Fibroblast of the aortic adventitia (primary cell): ENCODE results near the gene SEPTIN10. TPM values are rescaled to one million over a fixed set of nuclear protein-coding genes. Genes with fewer than 3 reads are reported as not detected.

ENCODE experiments used
- DNase-seq: peaks from one replicate; pipeline ENCODE4 v3.0.0-alpha.2; 2010; ENCODE audit warnings: low read depth
- H3K4me3 ChIP-seq: 2 replicates; pipeline ENCODE4 v1.5.1; 2011; ENCODE audit warnings: low read depth, mild to moderate bottlenecking, control low read depth, low read length, moderate library complexity
- total RNA-seq: library from RNA; depleted of rRNA; stranded (reverse); fragments of >200 nt; gene quantifications from 2 replicates; pipeline ENCODE4 v1.2.3, GENCODE V29; 2012; ENCODE audit warnings: low replicate concordance
- TF ChIP-seq, protein P1 (sequence below): IDR thresholded peaks from 2 replicates; pipeline ENCODE4 v1.5.1; 2011; ENCODE audit warnings: mild to moderate bottlenecking, low read length, control low read depth, inconsistent platforms; ENCODE audit not compliant: insufficient read depth

The SEPTIN10 gene
- total RNA-seq = 137 and 145 TPM in 2 replicates

DNA sequence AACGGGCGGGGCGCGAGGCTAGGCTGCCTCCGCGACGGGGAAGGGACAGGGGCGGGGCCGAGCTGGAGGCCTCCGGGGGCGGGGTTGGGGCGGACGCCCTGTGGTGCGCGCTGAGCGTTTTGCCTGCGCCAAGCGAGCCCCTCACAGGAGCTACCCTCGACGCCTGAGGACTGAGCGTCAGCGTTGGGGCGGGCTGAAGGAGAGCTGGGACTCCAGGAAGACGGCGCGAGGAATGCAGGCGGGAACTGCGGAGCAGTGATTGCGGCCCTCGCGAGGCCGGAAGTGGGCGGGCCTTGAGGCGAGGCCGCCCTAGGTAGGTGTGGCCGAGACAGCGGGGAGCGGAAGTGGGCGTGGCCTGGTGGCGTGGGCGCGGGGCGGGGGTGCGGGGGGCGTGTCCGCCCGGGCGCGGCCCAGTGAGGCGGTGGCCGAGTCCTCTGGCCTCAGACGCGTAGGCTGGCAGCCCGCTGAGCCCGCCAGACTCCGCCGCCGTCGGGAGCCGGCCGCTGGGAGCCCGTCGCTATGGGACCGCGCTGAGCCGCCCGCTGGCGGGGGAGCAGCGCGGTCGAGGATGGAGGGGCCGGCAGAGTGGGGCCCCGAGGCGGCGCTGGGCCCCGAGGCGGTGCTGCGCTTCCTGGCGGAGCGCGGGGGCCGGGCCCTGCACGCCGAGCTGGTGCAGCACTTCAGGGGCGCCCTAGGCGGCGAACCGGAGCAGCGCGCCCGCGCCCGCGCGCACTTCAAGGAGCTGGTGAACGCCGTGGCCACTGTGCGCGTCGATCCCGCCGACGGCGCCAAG, at the start of gene SEPTIN10, which contains the start of gene SOWAHC:
Gene SEPTIN10, minus strand, starts transcription at position 45 of the 793 bp plus-strand sequence. CDS start 139 bp downstream, outside the sequence.
Gene SOWAHC, plus strand, starts transcription at position 443 of the 793 bp plus-strand sequence. Its CDS starts 126 bp downstream, at position 569.
- DNase-seq = peak; percentile 99
- TF ChIP-seq, protein P1, sequence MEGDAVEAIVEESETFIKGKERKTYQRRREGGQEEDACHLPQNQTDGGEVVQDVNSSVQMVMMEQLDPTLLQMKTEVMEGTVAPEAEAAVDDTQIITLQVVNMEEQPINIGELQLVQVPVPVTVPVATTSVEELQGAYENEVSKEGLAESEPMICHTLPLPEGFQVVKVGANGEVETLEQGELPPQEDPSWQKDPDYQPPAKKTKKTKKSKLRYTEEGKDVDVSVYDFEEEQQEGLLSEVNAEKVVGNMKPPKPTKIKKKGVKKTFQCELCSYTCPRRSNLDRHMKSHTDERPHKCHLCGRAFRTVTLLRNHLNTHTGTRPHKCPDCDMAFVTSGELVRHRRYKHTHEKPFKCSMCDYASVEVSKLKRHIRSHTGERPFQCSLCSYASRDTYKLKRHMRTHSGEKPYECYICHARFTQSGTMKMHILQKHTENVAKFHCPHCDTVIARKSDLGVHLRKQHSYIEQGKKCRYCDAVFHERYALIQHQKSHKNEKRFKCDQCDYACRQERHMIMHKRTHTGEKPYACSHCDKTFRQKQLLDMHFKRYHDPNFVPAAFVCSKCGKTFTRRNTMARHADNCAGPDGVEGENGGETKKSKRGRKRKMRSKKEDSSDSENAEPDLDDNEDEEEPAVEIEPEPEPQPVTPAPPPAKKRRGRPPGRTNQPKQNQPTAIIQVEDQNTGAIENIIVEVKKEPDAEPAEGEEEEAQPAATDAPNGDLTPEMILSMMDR = no peak
- H3K4me3 ChIP-seq = peak within 1 kb of the TSS; percentile 80

DNA sequence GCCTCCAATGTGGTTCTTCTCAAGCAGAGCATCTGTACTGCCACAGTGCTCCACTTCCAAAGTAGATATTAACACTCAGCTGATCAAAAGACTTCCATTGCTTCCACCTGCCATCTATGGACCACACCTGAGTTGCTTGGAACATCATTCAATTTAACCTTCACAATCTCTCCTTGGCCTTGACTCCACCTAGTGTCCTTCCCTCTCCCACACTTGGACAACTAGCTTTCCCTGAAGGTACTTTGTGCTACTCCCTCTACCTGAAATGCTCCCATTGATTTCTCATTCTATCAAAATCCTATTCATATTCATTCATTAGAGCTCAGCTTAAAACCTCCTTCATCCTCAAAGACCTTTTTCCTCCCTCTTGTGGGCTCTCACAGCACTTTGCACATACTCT, 49.1 kb upstream of the SEPTIN10 start:
- no peak overlapping the region for H3K4me3 ChIP-seq
- no peak for DNase-seq
- TF ChIP-seq, protein P1 = no peak

DNA sequence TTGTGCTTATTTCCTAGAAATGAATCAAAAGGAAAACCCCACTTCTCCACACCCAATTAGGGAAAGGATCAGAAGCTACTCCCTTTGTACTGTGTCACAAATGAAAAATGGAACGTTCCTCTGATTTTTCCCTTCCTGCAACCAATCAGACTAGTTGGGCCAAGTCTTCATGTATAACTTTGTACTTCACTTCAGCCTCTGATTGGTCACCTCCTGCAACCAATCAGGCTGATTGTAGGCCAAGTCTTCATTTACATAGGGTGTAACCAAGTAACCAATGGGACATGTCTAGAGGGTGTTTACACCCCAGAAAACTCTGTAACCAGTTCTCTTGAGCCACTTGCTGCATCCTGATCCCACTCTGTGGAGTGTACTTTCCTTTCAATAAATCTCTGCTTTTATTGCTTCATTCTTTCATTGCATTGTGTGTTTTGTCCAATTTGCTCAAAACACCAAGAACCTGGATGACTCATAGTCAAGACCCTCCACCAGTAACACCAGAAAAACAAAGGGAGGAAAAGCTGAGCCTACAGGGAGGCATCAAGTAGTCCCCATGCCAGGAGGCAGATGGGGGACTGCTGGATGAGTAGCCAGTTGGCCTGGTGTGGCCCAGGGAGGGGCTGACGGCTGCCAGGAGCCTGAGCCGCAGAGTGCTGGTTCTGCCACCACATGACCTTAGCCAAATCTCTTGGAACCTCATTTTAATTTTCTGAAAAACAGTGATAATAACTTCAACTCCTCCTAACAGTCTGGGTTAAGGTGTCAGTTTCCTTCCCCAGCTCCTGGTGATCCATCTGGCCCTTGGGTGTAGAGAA, 46.5 kb upstream of the SEPTIN10 start:
- no peak for DNase-seq
- TF ChIP-seq, protein P1 = no peak
- H3K4me3 ChIP-seq = no peak overlapping the region

DNA sequence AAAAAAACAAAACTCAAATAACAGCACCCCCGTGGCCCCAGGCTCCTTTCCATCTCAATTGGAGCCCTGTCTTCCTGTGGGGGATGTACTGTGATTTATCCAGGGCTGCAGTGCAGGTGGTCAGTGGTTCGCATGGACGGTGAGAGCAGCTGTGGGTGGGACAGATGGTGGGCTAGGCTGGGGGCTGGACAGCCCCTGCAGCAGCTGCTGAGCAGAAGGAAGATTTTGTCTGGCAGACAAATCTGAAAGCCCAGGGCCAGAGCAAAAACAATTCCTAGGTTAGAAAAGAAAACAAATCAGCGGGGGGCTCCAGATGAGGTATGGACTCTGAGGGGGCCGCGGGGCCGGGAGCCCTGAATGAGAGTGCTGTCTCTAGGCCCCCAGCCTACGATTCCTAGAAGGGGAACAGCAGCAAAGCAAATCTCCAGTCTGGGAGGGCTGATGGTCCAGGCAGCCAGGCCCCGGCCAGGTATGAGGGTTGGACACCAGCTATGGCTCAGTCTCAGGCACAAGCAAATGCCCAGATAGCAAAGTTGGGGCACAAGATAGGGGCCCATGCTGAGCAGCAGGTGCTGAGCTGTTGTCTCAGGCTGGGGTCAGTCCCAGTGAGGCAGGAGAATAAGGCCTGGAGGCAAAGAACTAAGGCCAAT, 45.8 kb upstream of the SEPTIN10 start:
- TF ChIP-seq, protein P1 = no peak
- DNase-seq = no peak

DNA sequence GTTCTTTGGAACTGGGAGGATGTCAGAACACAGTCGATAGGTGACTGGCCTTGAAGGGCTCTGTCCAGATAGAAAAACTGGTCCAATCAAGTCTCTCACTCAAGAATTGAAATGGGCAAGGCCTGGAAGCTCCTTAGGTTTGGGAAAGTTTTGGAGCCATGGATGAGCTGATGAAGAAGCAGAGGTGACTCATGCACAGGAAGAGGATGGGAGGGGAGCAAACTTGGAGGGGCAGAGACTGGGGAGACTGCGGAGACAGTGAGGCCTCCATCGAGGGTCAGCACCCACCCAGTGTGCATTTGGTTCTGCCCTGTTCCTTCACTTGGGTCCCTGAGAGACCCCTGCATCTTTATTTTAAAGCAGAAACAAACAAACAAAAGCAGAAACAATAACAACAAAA, 41.5 kb upstream of the SEPTIN10 start:
- no peak overlapping the region for H3K4me3 ChIP-seq
- TF ChIP-seq, protein P1 = no peak
- no peak for DNase-seq

More for the DNA sequence above, 45.8 kb upstream of the SEPTIN10 start:
- no peak overlapping the region for H3K4me3 ChIP-seq

DNA sequence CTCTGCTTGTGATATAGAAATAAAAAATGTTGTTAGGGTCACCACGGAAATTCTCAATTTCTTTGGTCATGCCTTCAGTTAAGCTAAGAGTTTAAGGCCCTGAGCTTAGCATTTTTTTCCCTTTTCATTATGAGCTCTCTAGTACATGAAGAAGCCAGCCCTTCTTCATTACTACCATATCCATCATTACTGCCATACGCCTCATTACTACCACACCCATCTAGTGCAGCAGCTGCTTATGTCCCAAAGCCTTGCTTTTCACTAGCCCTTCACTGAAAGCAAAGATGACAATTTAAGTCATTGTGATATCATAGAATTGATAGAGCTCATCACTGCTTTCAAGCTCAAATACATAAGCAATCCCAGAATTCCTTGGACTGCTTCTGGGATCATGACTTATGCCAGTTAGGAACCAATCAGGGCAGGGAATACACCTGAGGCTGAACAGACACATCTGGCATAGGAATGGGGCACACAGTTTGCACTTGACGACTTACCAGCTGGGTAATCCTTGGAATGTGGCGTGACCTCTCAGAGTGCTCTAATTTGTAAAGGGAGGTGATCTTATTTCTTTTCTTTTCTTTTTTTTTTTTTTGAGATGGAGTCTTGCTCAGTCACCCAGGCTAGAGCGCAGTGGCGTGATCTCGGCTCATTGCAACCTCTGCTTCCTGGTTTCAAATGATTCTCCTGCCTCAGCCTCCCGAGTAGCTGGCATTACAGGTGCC, 40.7 kb upstream of the SEPTIN10 start:
- TF ChIP-seq, protein P1 = no peak
- H3K4me3 ChIP-seq = no peak overlapping the region
- DNase-seq = no peak
